ENCODE results near the gene WFIKKN2. TPM values are rescaled to one million over a fixed set of nuclear protein-coding genes. Genes with fewer than 3 reads are reported as not detected.
A peak's percentile ranks its signal among the peaks of the same experiment; 100 is the strongest.
"Not testable (repeated sequence)": the region's sequence is repeated elsewhere in the genome, so short reads cannot be mapped to it uniquely, and the experiment has no call there.

The WFIKKN2 gene, protein sequence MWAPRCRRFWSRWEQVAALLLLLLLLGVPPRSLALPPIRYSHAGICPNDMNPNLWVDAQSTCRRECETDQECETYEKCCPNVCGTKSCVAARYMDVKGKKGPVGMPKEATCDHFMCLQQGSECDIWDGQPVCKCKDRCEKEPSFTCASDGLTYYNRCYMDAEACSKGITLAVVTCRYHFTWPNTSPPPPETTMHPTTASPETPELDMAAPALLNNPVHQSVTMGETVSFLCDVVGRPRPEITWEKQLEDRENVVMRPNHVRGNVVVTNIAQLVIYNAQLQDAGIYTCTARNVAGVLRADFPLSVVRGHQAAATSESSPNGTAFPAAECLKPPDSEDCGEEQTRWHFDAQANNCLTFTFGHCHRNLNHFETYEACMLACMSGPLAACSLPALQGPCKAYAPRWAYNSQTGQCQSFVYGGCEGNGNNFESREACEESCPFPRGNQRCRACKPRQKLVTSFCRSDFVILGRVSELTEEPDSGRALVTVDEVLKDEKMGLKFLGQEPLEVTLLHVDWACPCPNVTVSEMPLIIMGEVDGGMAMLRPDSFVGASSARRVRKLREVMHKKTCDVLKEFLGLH
- 1.9 TPM for total RNA-seq (ENCODE audit: insufficient read depth, low replicate concordance)

DNA sequence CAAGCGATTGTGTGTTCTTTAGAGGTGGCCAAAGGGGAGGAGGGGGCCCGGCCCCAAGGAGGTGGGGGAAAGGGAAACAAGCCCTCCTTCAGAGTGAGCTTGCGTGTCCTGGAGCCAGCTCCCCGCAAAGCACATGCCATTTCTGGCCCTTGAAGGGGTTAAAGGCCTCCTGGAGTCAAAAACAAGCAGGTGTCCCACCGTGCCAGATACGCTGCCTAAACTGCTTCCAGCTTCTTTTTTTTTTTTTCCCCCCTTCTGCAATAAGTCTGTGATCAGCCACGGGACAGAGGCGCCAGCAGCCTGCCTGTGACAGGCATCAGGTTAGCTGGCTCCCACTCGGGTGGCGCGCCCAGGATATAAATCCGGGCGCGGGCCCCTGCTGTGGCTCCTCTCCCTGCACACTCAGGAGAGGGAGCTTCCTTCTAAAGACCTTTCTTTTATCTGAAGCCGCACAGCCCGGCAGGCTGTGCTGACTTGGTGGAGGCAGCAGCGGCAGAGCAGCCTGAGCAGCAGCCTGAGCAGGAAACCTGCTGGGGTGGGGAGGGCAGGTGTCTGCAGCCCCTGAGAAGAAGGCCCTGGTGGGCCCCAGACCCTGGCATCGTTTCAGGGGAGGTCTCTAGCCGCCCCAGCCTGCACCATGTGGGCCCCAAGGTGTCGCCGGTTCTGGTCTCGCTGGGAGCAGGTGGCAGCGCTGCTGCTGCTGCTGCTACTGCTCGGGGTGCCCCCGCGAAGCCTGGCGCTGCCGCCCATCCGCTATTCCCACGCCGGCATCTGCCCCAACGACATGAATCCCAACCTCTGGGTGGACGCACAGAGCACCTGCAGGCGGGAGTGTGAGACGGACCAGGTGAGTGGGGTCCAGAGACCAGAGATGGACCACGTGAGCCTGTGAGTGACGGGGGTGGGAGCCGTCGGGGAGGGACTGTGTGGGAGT lies at the start of gene WFIKKN2:
WFIKKN2 (plus strand) TSS at position 286 of the 934 bp plus-strand sequence; CDS start at position 638, 352 bp downstream.
- no peak for DNase-seq (ENCODE audit: low spot score)

GRCh38 chr17:50785946-50786570 lies 49.3 kb upstream of the WFIKKN2 start:
- DNase-seq (ENCODE audit: low spot score): peak; percentile 82

GRCh38 chr17:50787106-50787505 lies 48.3 kb upstream of the WFIKKN2 start:
- DNase-seq (ENCODE audit: low spot score): no peak

- no peak for DNase-seq (ENCODE audit: low spot score)
Measured at GRCh38 chr17:50790618-50791017, 44.8 kb upstream of the WFIKKN2 start.

DNA sequence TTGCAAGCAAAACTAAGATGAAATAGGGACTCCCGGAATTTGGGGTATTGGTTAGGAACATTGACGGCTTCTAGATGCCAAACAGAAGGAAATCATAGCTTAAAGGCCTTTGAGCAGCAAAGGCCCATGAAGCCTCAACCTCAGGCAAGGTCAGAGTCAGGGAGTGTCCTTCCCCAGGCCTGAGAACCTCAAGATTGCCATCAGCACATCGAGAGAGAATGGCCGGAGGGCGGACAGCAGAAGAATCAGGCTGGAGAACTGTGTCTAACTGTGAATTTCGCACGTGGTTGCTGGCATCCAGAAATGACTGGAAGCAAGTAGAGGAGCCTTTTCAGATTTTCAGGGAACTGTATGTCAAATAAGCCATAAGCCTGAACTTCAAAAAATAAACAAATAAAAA lies 43.3 kb upstream of the WFIKKN2 start:
- no peak for DNase-seq (ENCODE audit: low spot score)

DNA sequence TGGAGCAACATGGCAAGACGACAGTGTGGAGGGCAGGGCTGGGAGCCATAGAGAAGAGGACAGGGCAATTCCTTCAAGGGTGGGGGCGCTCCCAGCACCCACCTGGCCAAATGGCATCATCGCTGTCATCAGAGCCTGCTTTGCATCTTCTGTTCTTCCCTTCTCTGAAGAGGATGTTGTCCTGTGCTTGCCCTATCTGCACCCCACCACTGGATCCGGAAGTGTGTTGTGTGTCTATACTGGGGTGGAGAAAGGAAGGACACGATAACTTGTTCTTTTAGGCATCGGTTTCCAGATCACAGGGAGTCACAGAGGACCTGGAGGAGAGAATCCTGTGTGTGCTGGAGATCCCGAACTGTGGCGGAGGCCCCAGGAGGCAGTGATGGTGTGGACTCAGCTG lies 42.4 kb upstream of the WFIKKN2 start:
- DNase-seq (ENCODE audit: low spot score): no peak

DNA sequence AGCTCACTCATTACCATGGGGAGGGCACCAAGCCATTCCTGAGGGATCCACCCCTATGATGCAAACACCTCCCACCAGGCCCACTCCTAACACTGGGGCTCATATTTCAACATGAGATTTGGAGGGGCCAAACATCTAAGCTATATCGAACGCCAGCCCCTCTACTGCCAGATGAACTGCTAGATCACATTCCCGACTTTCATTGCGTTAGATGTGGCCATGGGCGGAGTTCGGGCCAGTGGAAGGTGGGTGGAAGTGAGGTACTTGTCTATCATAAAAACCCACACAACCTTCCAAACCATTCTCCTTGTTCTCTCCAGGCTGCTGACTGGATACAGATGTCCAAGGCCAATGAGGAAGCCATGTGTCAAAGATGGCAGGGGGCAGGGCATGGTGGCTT lies 41.0 kb upstream of the WFIKKN2 start:
- no peak for DNase-seq (ENCODE audit: low spot score)

GRCh38 chr17:50797135-50797810 lies 38.1 kb upstream of the WFIKKN2 start:
- DNase-seq (ENCODE audit: low spot score): no peak

DNA sequence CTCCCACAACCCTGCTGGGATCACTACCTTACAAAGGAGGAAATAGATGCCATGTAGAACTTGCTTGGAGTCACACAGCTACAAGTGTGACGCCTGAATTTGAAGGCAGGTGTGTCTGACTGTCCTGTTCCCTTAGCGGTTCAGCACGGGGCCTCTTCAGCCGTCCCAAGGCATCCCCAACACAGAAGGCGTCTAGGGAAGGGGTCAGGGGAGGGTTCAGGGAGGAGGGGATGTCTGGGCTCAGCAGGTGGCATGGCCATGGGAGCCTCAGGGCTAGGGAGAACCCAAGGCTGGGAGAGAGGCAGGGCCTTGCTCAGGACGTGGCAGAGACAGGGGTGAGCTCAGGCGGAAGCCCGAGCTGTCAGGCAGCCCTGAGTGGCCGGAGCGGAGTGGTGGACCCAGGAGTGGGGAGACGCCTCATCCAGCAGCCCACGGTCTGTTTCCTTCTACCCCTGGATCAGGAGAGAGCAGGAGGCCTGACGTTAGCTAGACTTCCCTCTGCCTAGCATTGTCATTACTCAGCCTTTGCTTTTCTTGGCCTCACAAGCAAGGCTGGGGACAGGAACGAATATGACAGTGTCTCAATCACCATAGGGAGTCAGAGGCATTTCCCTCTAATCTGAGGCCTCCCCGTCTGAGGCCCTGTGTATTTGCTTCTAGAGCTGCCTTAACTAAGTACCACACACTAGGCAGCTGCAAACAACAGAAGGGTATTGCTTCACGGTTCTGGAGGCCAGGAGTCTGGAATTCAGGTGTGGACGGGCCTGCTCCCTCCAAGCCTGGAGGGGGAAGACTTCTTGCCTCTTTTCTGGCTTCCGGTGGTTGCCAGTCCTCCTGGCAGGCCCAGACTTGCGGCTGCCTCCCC lies 36.7 kb upstream of the WFIKKN2 start:
- DNase-seq (ENCODE audit: low spot score): peak; percentile 37

DNA sequence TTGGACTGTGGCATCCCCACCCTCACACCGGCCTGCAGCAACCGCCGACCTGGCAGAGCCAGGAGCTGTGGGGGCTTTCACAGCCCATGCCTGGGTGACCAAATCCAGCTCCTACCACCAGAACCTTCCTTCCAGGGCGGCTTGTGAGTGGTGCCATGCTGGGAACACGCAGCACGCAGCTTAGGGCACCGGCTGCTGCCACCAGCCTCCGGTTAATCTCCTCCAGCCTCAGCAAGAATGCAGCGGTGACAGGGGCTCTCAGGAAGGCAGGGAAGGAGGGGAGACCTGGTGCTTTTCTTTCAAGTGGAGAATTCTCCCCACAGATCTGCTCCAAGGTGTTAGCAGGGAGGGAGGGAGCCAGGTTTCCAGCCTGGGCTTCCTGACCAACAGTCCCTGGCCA lies 35.8 kb upstream of the WFIKKN2 start:
- no peak for DNase-seq (ENCODE audit: low spot score)

DNA sequence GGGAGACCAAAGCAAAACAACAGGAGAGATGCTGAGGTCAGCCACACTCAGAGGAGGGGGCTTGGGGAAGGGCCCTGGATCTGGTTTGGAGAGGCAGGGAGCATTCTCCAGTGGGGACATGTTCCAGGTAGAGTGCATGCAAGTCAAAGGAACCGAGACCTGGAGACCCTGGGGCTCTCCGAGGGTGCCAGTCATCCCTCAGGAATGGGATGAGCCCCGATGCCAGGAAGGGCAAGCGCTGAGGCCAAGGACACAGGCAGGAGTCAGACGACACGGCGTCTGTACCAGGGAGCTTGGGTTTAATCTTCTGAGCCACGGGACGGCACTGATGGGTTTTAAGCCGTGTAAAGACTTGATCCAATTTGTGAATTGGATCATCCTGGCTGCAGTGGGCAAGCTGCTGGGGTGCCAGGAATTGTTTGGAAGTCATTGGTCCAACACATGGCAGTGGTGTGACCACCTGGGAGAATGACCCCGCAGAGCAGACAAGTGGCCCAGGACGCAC lies 35.1 kb upstream of the WFIKKN2 start:
- DNase-seq (ENCODE audit: low spot score): no peak

DNA sequence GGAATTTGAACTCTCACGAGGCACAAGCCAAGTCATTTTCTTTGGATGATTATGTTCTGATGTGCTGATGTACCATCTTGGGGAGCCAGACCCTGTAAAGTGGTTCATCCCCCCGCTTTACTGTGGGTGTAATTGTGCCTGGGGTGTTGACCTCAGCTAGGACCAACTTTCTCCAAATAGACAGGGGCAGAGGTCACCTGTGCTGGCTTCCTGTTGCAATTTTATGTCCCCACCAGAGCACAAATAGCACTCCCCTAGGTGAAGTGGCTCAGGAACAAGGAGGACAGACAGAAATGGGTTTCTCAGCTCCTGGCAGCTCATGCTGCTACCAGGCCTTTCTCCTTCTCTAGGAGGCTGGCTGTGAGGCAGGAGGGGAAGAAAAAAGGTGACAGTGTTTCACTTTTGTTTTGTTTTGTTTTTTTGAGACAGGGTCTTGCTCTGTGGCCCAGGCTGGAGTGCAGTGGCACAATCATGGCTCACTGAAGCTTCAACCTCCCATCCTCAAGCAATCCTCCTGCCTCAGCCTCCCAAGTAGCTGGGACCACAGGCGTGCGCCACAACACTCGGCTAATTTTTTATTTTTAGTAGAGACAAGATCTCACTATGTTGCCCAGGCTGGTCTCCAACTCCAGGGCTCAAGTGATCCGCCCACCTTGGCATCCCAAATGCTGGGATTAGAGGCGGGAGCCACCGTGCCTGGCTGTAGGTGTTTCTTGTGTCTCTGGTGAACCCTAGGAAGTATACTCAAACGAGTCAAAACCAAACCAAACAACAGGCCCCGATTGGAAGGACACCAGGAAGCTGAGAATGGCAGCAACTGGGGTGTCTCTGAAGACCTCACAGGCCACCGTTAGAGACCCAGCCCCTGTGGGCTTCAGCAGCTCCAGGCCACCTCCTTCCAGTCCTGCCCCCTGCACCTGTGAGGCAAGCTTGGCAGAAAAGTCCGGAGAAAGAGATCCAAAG lies 32.5 kb upstream of the WFIKKN2 start:
- no peak for DNase-seq (ENCODE audit: low spot score)

DNA sequence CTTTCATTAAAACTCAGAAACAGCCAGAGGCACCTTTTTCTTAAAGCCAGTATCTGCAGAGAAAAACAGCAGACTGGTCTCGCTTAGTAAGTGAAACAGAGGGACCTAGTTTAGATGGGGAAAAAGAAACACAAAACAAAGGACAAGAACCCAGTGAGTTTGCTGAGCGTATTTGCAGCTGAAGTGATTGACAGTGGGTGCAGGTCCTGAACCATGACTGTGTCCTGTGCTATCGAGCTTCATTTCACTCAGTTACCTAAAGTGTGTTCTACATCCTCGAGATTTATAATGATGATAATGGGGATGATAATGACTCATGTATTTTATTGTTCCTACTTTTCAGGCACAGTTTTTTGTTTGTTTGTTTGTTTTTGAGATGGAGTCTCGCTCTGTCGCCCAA lies 31.7 kb upstream of the WFIKKN2 start:
- no peak for DNase-seq (ENCODE audit: low spot score)

- not testable (repeated sequence) for DNase-seq (ENCODE audit: low spot score)
Measured at GRCh38 chr17:50804749-50805475, 30.5 kb upstream of the WFIKKN2 start.

DNA sequence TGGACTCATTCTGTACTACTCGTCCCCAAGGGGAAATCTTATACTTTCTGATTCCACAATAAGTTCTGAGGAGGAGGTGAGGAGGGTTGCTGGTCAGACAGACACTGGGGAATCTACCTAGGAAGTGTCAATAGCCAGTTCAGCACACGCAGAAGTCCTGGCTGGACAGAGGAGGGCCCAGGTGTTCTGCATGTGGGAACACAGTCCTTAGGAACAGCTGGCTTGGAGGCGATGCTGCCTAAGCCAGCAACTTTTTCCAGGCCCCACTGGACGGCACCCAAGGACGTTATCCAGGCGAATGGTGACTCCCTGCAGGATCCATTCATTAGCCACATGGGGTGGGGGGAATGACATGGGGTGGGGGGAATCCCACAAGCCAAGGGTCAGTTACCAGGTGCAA lies 29.9 kb upstream of the WFIKKN2 start:
- no peak for DNase-seq (ENCODE audit: low spot score)

- no peak for DNase-seq (ENCODE audit: low spot score)
Measured at GRCh38 chr17:50806141-50806643, 29.2 kb upstream of the WFIKKN2 start.

DNA sequence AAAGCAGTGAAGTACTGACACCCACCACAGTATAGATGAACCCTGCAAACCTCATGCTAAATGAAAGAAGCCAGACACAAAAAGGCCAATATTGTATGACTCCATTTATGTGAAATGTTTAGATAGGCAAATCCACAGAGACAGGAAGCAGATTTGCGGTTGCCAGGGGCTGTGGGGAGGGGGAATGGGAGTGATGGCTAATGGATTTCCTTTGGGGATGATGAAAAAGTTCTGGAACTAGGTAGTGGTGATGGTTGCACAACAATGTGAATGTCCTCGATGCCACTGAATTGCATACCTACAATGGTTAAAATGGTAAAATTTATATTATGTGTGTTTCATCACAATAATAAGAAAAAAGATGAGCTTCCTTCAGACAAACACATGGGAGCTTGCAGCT lies 28.4 kb upstream of the WFIKKN2 start:
- DNase-seq (ENCODE audit: low spot score): no peak

DNA sequence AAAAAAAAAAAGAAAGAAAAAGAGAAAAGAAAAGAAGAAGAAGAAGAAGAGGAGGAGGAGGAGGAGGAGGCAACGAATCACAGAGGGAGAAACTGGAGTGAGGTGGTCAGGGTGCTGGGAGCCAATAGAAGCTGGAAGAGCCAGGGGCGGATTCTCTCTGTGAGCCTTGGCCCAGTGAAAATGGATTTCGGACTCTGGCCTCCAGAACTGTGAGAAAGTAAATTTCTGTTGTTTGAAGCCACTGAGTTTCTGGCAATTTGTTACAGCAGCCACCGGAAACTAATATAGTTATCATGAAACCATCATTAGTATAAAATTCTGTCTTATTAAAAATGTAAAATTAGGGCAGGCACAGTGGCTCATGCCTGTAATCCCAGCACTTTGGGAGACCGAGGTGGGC lies 27.7 kb upstream of the WFIKKN2 start:
- no peak for DNase-seq (ENCODE audit: low spot score)

Measured in umbilical cord (tissue), 2 donors.